ENCODE data around the gene ALDH1B1.

ALDH1B1 gene

GRCh38 chr9:38344566-38345324, 47.8 kb upstream of the ALDH1B1 start:
- H4K20me1 ChIP-seq (ENCODE audit: low read depth, low read length) = no peaks in the 10 kb centered on the region
- no peak overlapping the region for H3K4me2 ChIP-seq (ENCODE audit: low read depth, low read length, poor library complexity, severe bottlenecking)
- H3K36me3 ChIP-seq (ENCODE audit: low read length) = no peaks in the 10 kb centered on the region
- H3K79me2 ChIP-seq (ENCODE audit: insufficient read depth, low read length) = no peaks in the 10 kb centered on the region
- H3K27ac ChIP-seq (ENCODE audit: low read depth, low read length) = no peak overlapping the region
- no peaks in the 10 kb centered on the region for H3F3A ChIP-seq (ENCODE audit: insufficient read depth)
- no peaks in the 10 kb centered on the region for H3K27me3 ChIP-seq (ENCODE audit: low read length)
- no peaks in the 10 kb centered on the region for H3K9me2 ChIP-seq (replicated peaks; ENCODE audit: insufficient read depth, low read length)
- no peaks in the 10 kb centered on the region for H3K9me3 ChIP-seq (ENCODE audit: insufficient read depth, low read length)
- no peak overlapping the region for H3K4me3 ChIP-seq (ENCODE audit: insufficient read depth, low read length, poor library complexity, severe bottlenecking)
- no peak overlapping the region for H3K9ac ChIP-seq (ENCODE audit: low read length)
- no peak overlapping the region for H2AFZ ChIP-seq (ENCODE audit: low read depth, low read length, severe bottlenecking)
- no peak for TF ChIP-seq CTCF (IDR thresholded peaks at IDR 0.05; ENCODE audit: insufficient read depth, low read length, poor library complexity, severe bottlenecking)
- TF ChIP-seq EZH2phosphoT487 (conservative IDR thresholded peaks at IDR 0.05; ENCODE audit: low read length) = no peak

- Histone ChIP-seq H3K36me3 (ENCODE audit: low read length) (no peaks in the 10 kb centered on the region), H4K20me1 (ENCODE audit: low read depth, low read length) (no peaks in the 10 kb centered on the region), H3K9ac (ENCODE audit: low read length) (no peak overlapping the region), H3K27me3 (ENCODE audit: low read length) (no peaks in the 10 kb centered on the region), H3F3A (ENCODE audit: insufficient read depth) (no peaks in the 10 kb centered on the region), H3K9me3 (ENCODE audit: insufficient read depth, low read length) (no peaks in the 10 kb centered on the region), H3K79me2 (ENCODE audit: insufficient read depth, low read length) (no peaks in the 10 kb centered on the region), H3K4me2 (ENCODE audit: low read depth, low read length, poor library complexity, severe bottlenecking) (no peak overlapping the region), H2AFZ (ENCODE audit: low read depth, low read length, severe bottlenecking) (no peak overlapping the region), H3K27ac (ENCODE audit: low read depth, low read length) (no peak overlapping the region), H3K4me3 (ENCODE audit: insufficient read depth, low read length, poor library complexity, severe bottlenecking) (no peak overlapping the region), H3K9me2 (replicated peaks; ENCODE audit: insufficient read depth, low read length) (no peaks in the 10 kb centered on the region)
- TF ChIP-seq EZH2phosphoT487 (conservative IDR thresholded peaks at IDR 0.05; ENCODE audit: low read length) = no peak
- TF ChIP-seq CTCF (IDR thresholded peaks at IDR 0.05; ENCODE audit: insufficient read depth, low read length, poor library complexity, severe bottlenecking) = no peak
Measured at GRCh38 chr9:38345851-38346755, 46.4 kb upstream of the ALDH1B1 start.

DNA sequence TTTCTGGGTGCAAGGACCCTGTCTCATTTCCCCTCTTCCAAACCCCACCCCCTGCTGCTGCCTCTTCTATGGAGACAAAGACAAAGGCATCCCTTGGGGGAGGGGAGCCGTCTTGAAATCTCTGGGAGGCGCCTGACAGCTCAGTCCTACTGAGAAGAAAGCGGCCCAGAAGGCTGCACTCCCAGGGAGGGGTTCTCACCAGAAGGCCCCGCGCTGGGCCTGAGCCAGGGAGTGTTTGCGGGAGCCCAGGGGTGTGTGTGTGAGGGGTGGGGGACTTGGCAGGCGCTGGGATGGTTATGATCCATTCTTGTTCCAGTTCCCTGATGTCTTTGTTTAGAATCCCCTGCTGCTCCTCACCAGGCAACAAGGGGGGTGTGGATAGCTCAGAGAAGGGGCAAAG, 45.7 kb upstream of the ALDH1B1 start:
- Histone ChIP-seq H3K79me2 (ENCODE audit: insufficient read depth, low read length) (no peaks in the 10 kb centered on the region), H3F3A (ENCODE audit: insufficient read depth) (no peaks in the 10 kb centered on the region), H2AFZ (ENCODE audit: low read depth, low read length, severe bottlenecking) (no peak overlapping the region), H3K9ac (ENCODE audit: low read length) (no peak overlapping the region), H3K4me2 (ENCODE audit: low read depth, low read length, poor library complexity, severe bottlenecking) (no peak overlapping the region), H4K20me1 (ENCODE audit: low read depth, low read length) (no peaks in the 10 kb centered on the region), H3K27ac (ENCODE audit: low read depth, low read length) (no peak overlapping the region), H3K9me2 (replicated peaks; ENCODE audit: insufficient read depth, low read length) (no peaks in the 10 kb centered on the region), H3K9me3 (ENCODE audit: insufficient read depth, low read length) (no peaks in the 10 kb centered on the region), H3K36me3 (ENCODE audit: low read length) (no peaks in the 10 kb centered on the region), H3K4me3 (ENCODE audit: insufficient read depth, low read length, poor library complexity, severe bottlenecking) (no peak overlapping the region), H3K27me3 (ENCODE audit: low read length) (no peaks in the 10 kb centered on the region)
- no peak for TF ChIP-seq EZH2phosphoT487 (conservative IDR thresholded peaks at IDR 0.05; ENCODE audit: low read length)
- TF ChIP-seq CTCF (IDR thresholded peaks at IDR 0.05; ENCODE audit: insufficient read depth, low read length, poor library complexity, severe bottlenecking) = no peak

Data from SU-DHL-6 (cell line).